Thymus (tissue), 11 donors: ENCODE results near the gene GNG7. TPM values are rescaled to one million over a fixed set of nuclear protein-coding genes. Genes with fewer than 3 reads are reported as not detected.

Experiments used
- DNase-seq, 9 donors: peaks; one replicate each; pipeline ENCODE4 v3.0.0-alpha.2; 2013; ENCODE audit warnings: low spot score in 9 of 9, low read depth in 6 of 9, missing footprints in 1 of 9
- H3K27ac ChIP-seq, 2 donors: one replicate each; pipeline ENCODE4 v1.5.1; 2013; ENCODE audit warnings: control low read depth in 1 of 2, low read depth in 1 of 2, low read length in 1 of 2, mild to moderate bottlenecking in 1 of 2, moderate library complexity in 1 of 2
- H3K27me3 ChIP-seq, 2 donors: one replicate each; pipeline ENCODE4 v1.5.1; 2013; ENCODE audit warnings: low read length in 1 of 2; ENCODE audit not compliant: control insufficient read depth in 2 of 2, insufficient read depth in 1 of 2
- H3K36me3 ChIP-seq, 2 donors: one replicate each; pipeline ENCODE4 v1.5.1; 2013; ENCODE audit warnings: low read length in 1 of 2, mild to moderate bottlenecking in 1 of 2, moderate library complexity in 1 of 2; ENCODE audit not compliant: control insufficient read depth in 2 of 2, insufficient read depth in 2 of 2
- H3K4me1 ChIP-seq, 2 donors: one replicate each; pipeline ENCODE4 v1.5.1; 2013; ENCODE audit warnings: low read length in 2 of 2; ENCODE audit not compliant: control insufficient read depth in 2 of 2, insufficient read depth in 2 of 2
- H3K4me3 ChIP-seq, 2 donors: one replicate each; pipeline ENCODE4 v1.5.1; 2013; ENCODE audit warnings: low read length in 2 of 2, control low read depth in 1 of 2, mild to moderate bottlenecking in 1 of 2
- H3K9me3 ChIP-seq, 2 donors: one replicate each; pipeline ENCODE4 v1.5.1; 2013; ENCODE audit warnings: low read length in 1 of 2, mild to moderate bottlenecking in 1 of 2; ENCODE audit not compliant: control insufficient read depth in 2 of 2, insufficient read depth in 1 of 2
- WGBS: extraction: QIAGEN DNeasy Blood & Tissue Kit; methylation state at CpG from one replicate; pipeline ENCODE4 v1.1.7; 2013; 5-methylcytosine and 5-hydroxymethylcytosine counted together
- polyA plus RNA-seq: library from polyadenylated mRNA; stranded (reverse); fragments of 200-250 nt; gene quantifications from one replicate; pipeline ENCODE4 v1.2.3, GENCODE V29; 2013
- total RNA-seq: library from RNA; stranded (reverse); fragments of 120-200 nt; gene quantifications from one replicate; pipeline ENCODE4 v1.2.4, GENCODE V29; 2013
- donor health status: healthy.

Gene GNG7
- total and polyA plus RNA-seq, 2 donors: 0.71 to 4.2 TPM

GRCh38 chr19:2483484-2484151, 218.9 kb downstream of the GNG7 start:
- peaks cover 6 to 21% of the 10 kb centered on the region in 2 donors for H3K4me1 ChIP-seq

GRCh38 chr19:2483084-2483483, 219.4 kb downstream of the GNG7 start:
- H3K9me3 ChIP-seq: peaks cover 3 to 45% of the 10 kb centered on the region in 2 donors
- peaks cover 6 to 22% of the 10 kb centered on the region in 2 donors for H3K4me1 ChIP-seq
- no peak overlapping the region for H3K4me3 ChIP-seq
- no peak overlapping the region for H3K27ac ChIP-seq
- H3K27me3 ChIP-seq: peaks cover 13 to 52% of the 10 kb centered on the region in 2 donors
- 94% methylated on average over 6 of the region's 6 CpGs for WGBS
- H3K36me3 ChIP-seq: no peaks in the 10 kb centered on the region
- no peak for DNase-seq

More at GRCh38 chr19:2483484-2484151, 218.9 kb downstream of the GNG7 start:
- peaks cover 18 to 53% of the 10 kb centered on the region in 2 donors for H3K27me3 ChIP-seq
- WGBS: 99% methylated on average over 4 of the region's 4 CpGs
- no peaks in the 10 kb centered on the region for H3K36me3 ChIP-seq
- H3K27ac ChIP-seq: no peak overlapping the region
- no peak overlapping the region for H3K4me3 ChIP-seq
- no peak for DNase-seq
- peaks cover 3 to 48% of the 10 kb centered on the region in 2 donors for H3K9me3 ChIP-seq

GRCh38 chr19:2482354-2483038, 220.0 kb downstream of the GNG7 start:
- WGBS: 89% methylated on average over 12 of the region's 12 CpGs
- no peak overlapping the region for H3K4me3 ChIP-seq
- H3K27me3 ChIP-seq: peaks cover 7 to 50% of the 10 kb centered on the region in 2 donors
- no peaks in the 10 kb centered on the region for H3K36me3 ChIP-seq
- peaks cover 3 to 40% of the 10 kb centered on the region in 2 donors for H3K9me3 ChIP-seq
- no peak overlapping the region for H3K27ac ChIP-seq
- H3K4me1 ChIP-seq: peaks cover 8 to 25% of the 10 kb centered on the region in 2 donors
- DNase-seq: no peak

GRCh38 chr19:2481466-2481865, 221.0 kb downstream of the GNG7 start:
- Histone ChIP-seq H3K36me3 (peaks cover 0 to 3% of the 10 kb centered on the region in 2 donors), H3K4me3 (no peak overlapping the region), H3K4me1 (peaks cover 9 to 32% of the 10 kb centered on the region in 2 donors), H3K27ac (no peak overlapping the region), H3K9me3 (peaks cover 3 to 36% of the 10 kb centered on the region in 2 donors), H3K27me3 (peaks cover 4 to 48% of the 10 kb centered on the region in 2 donors)
- DNase-seq: no peak
- 99% methylated on average over 16 of the region's 16 CpGs for WGBS

- no peak overlapping the region for H3K27ac ChIP-seq
- peaks cover 16 to 44% of the 10 kb centered on the region in 2 donors for H3K4me1 ChIP-seq
- DNase-seq: no peak
- peaks cover 3 to 32% of the 10 kb centered on the region in 2 donors for H3K9me3 ChIP-seq
- H3K27me3 ChIP-seq: peaks cover 4 to 45% of the 10 kb centered on the region in 2 donors
- peak overlapping the region; percentile 63 to 99 for H3K4me3 ChIP-seq
- H3K36me3 ChIP-seq: peaks cover 0 to 4% of the 10 kb centered on the region in 2 donors
- 64% methylated on average over 20 of the region's 20 CpGs for WGBS
These were observed 222.8 kb downstream of the GNG7 start for GRCh38 chr19:2479556-2480194.

- Histone ChIP-seq H3K36me3 (peaks cover 0 to 4% of the 10 kb centered on the region in 2 donors), H3K27me3 (peaks cover 4 to 42% of the 10 kb centered on the region in 2 donors), H3K4me1 (peaks cover 19 to 49% of the 10 kb centered on the region in 2 donors), H3K4me3 (peak overlapping the region; percentile 63 to 99), H3K9me3 (peaks cover 3 to 28% of the 10 kb centered on the region in 2 donors), H3K27ac (peak overlapping the region; percentile 74 to 88)
- DNase-seq: peak in 2 of 9 donors; percentile 47 to 68
- 2% methylated on average over 39 of the region's 39 CpGs for WGBS
These were observed 223.5 kb downstream of the GNG7 start for GRCh38 chr19:2478756-2479555.

GRCh38 chr19:2478278-2478755, 224.2 kb downstream of the GNG7 start:
- DNase-seq: peak in 1 of 9 donors; percentile 64
- H3K36me3 ChIP-seq: peaks cover 0 to 4% of the 10 kb centered on the region in 2 donors
- 5% methylated on average over 20 of the region's 20 CpGs for WGBS
- peak overlapping the region; percentile 74 to 88 for H3K27ac ChIP-seq
- peaks cover 3 to 23% of the 10 kb centered on the region in 2 donors for H3K9me3 ChIP-seq
- H3K4me3 ChIP-seq: peak overlapping the region; percentile 63 to 99
- H3K27me3 ChIP-seq: peaks cover 4 to 39% of the 10 kb centered on the region in 2 donors
- peaks cover 19 to 49% of the 10 kb centered on the region in 2 donors for H3K4me1 ChIP-seq

DNA sequence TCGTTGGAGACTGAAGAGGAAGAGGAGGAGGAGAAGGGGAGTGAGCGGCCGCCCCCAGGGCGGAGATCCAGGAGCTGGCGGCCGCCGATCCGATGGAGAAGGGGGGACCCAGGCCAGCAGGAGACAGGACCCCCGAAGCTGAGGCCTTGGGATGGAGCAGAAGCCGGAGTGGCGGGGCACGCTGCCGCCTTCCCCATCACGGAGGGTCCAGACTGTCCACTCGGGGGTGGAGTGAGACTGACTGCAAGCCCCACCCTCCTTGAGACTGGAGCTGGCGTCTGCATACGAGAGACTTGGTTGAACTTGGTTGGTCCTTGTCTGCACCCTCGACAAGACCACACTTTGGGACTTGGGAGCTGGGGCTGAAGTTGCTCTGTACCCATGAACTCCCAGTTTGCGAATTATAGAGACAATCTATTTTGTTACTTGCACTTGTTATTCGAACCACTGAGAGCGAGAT, 224.7 kb downstream of the GNG7 start:
- H3K36me3 ChIP-seq: peaks cover 0 to 4% of the 10 kb centered on the region in 2 donors
- H3K9me3 ChIP-seq: peaks cover 2 to 18% of the 10 kb centered on the region in 2 donors
- H3K4me3 ChIP-seq: peak overlapping the region; percentile 63 to 99
- H3K27me3 ChIP-seq: peaks cover 4 to 39% of the 10 kb centered on the region in 2 donors
- DNase-seq: peak in 1 of 9 donors; percentile 38
- H3K4me1 ChIP-seq: peaks cover 19 to 49% of the 10 kb centered on the region in 2 donors
- peak overlapping the region in 1 of 2 donors; percentile 43 for H3K27ac ChIP-seq
- WGBS: 73% methylated on average over 21 of the region's 21 CpGs
